GM19467 (cell line): ENCODE results near the gene FOXL2NB.
A peak's percentile ranks its signal among the peaks of the same experiment; 100 is the strongest.

Experiments used
- ATAC-seq: cut with Tn5 transposase; IDR thresholded peaks from one replicate; pipeline ENCODE4 v1.9.1; 2021; ENCODE audit warnings: mild to moderate bottlenecking, moderate library complexity; ENCODE audit not compliant: unreplicated experiment

FOXL2NB gene

GRCh38 chr3:138928727-138929372 lies 18.2 kb upstream of the FOXL2NB start:
- ATAC-seq, result no peak

- ATAC-seq, result no peak
Observed at GRCh38 chr3:138933068-138933668, 13.8 kb upstream of the FOXL2NB start.

- ATAC-seq, result no peak
Observed at GRCh38 chr3:138933981-138934691, 12.9 kb upstream of the FOXL2NB start.

GRCh38 chr3:138935505-138935862 lies 11.5 kb upstream of the FOXL2NB start:
- no peak for ATAC-seq

GRCh38 chr3:138935863-138936740 lies 10.9 kb upstream of the FOXL2NB start:
- peak; percentile 70 for ATAC-seq

GRCh38 chr3:138936741-138937689 lies 10.0 kb upstream of the FOXL2NB start:
- no peak for ATAC-seq

- ATAC-seq, result no peak
Observed at GRCh38 chr3:138937690-138938055, 9.3 kb upstream of the FOXL2NB start.

GRCh38 chr3:138938056-138938876 lies 8.8 kb upstream of the FOXL2NB start:
- no peak for ATAC-seq

GRCh38 chr3:138938877-138939560 lies 8.0 kb upstream of the FOXL2NB start:
- no peak for ATAC-seq

- ATAC-seq, result no peak
Observed at GRCh38 chr3:138939561-138940241, 7.3 kb upstream of the FOXL2NB start.

GRCh38 chr3:138940446-138940845 lies 6.6 kb upstream of the FOXL2NB start:
- no peak for ATAC-seq

- no peak for ATAC-seq
Observed at GRCh38 chr3:138941259-138941885, 5.6 kb upstream of the FOXL2NB start.

GRCh38 chr3:138942271-138942670 lies 4.7 kb upstream of the FOXL2NB start:
- ATAC-seq, result no peak

- ATAC-seq, result no peak
Observed at GRCh38 chr3:138942861-138943623, 4.0 kb upstream of the FOXL2NB start.

GRCh38 chr3:138943724-138944653 lies 3.0 kb upstream of the FOXL2NB start:
- ATAC-seq, result no peak

- ATAC-seq, result no peak
Observed at GRCh38 chr3:138944654-138944928, 2.4 kb upstream of the FOXL2NB start.
